GM23338 (cell line): Measurements from ENCODE around the gene CGB2. TPM values are rescaled to one million over a fixed set of nuclear protein-coding genes. Genes with fewer than 3 reads are reported as not detected.
"Not testable (repeated sequence)": the region's sequence is repeated elsewhere in the genome, so short reads cannot be mapped to it uniquely, and the experiment has no call there.

Experiments used
- ATAC-seq: fragments of 200-7000 bp; cut with Tn5 transposase; 3 replicates; pipeline ENCODE4 v1.9.1; 2020
- DNase-seq: peaks from one replicate; pipeline ENCODE4 v3.0.0-alpha.2; 2015; ENCODE audit warnings: low spot score
- H2AFZ ChIP-seq: fragments of 200-600 bp; sonication (generic); 2 replicates; pipeline ENCODE4 v1.8.0; 2016; ENCODE audit warnings: antibody characterized with exemption, mild to moderate bottlenecking, moderate library complexity
- H3F3A ChIP-seq: fragments of 200-600 bp; sonication (generic); replicated peaks from 2 replicates; pipeline ENCODE4 v1.8.0; 2017; ENCODE audit warnings: antibody characterized with exemption, mixed run types, low read depth
- H3K27ac ChIP-seq: fragments of 200-600 bp; sonication (generic); 2 replicates; pipeline ENCODE4 v1.6.1; 2016; ENCODE audit warnings: low read depth
- H3K27me3 ChIP-seq: fragments of 200-600 bp; sonication (generic); 2 replicates; pipeline ENCODE4 v1.8.0; 2016; ENCODE audit warnings: mild to moderate bottlenecking, mixed run types, moderate library complexity; ENCODE audit not compliant: insufficient read depth
- H3K36me3 ChIP-seq: fragments of 200-600 bp; sonication (generic); 2 replicates; pipeline ENCODE4 v1.8.0; 2016; ENCODE audit warnings: mild to moderate bottlenecking; ENCODE audit not compliant: insufficient read depth
- H3K4me1 ChIP-seq: fragments of 200-600 bp; sonication (generic); 2 replicates; pipeline ENCODE4 v1.8.0; 2016; ENCODE audit warnings: mild to moderate bottlenecking, moderate library complexity; ENCODE audit not compliant: insufficient read depth
- H3K4me2 ChIP-seq: fragments of 200-600 bp; sonication (generic); 2 replicates; pipeline ENCODE4 v1.7.1; 2017; ENCODE audit warnings: mixed run types
- H3K4me3 ChIP-seq: fragments of 200-600 bp; sonication (generic); 2 replicates; pipeline ENCODE4 v1.6.1; 2016; ENCODE audit warnings: mixed run types
- H3K79me2 ChIP-seq: fragments of 200-600 bp; sonication (generic); replicated peaks from 2 replicates; pipeline ENCODE4 v1.8.0; 2017; ENCODE audit warnings: mild to moderate bottlenecking; ENCODE audit not compliant: insufficient read depth
- H3K9me2 ChIP-seq: fragments of 200-600 bp; sonication (generic); 2 replicates; pipeline ENCODE4 v1.8.0; 2017; ENCODE audit not compliant: insufficient read depth
- H4K20me1 ChIP-seq: fragments of 200-600 bp; sonication (generic); replicated peaks from 2 replicates; pipeline ENCODE4 v1.8.0; 2017; ENCODE audit warnings: mild to moderate bottlenecking; ENCODE audit not compliant: insufficient read depth
- H3K27ac Mint-ChIP-seq: 2 replicates; pipeline ENCODE4 v1.8.0; 2020; ENCODE audit warnings: inconsistent platforms, mild to moderate bottlenecking, moderate library complexity, mixed read lengths
- H3K27me3 Mint-ChIP-seq: 3 replicates; pipeline ENCODE4 v1.8.0; 2022; ENCODE audit warnings: low read depth, mild to moderate bottlenecking, moderate library complexity, mixed read lengths, inconsistent platforms; ENCODE audit not compliant: insufficient read depth, poor library complexity
- H3K36me3 Mint-ChIP-seq: 3 replicates; pipeline ENCODE4 v1.8.0; 2021; ENCODE audit warnings: low read depth, mild to moderate bottlenecking, inconsistent platforms, moderate library complexity, mixed read lengths
- H3K4me1 Mint-ChIP-seq: 3 replicates; pipeline ENCODE4 v1.8.0; 2020; ENCODE audit warnings: mild to moderate bottlenecking, inconsistent platforms, mixed read lengths
- H3K4me3 Mint-ChIP-seq: 3 replicates; pipeline ENCODE4 v1.8.0; 2021; ENCODE audit warnings: moderate library complexity, mild to moderate bottlenecking, inconsistent platforms, mixed read lengths
- H3K9me3 Mint-ChIP-seq: 3 replicates; pipeline ENCODE4 v1.8.0; 2020; ENCODE audit warnings: moderate library complexity, mild to moderate bottlenecking, inconsistent platforms, mixed read lengths
- CREB1 ChIP-seq: fragments of 250-450 bp; sonication (Bioruptor Pico); IDR thresholded peaks from 2 replicates; pipeline ENCODE4 v1.5.0; 2020; ENCODE audit warnings: low read depth, mild to moderate bottlenecking, moderate library complexity
- CTCF ChIP-seq, 2 experiments: fragments of 200-600 bp in 1 of 2; sonication (generic) in 1 of 2; conservative IDR thresholded peaks; 2 replicates each; pipeline versions ENCODE4 v1.5.1 to v1.6.1; 2016 to 2017; ENCODE audit warnings: antibody characterized with exemption in 2 of 2, low read depth in 2 of 2, mild to moderate bottlenecking in 2 of 2, moderate library complexity in 1 of 2
- ETS1 ChIP-seq: IDR thresholded peaks from 2 replicates; pipeline ENCODE4 v1.6.1; 2016; ENCODE audit warnings: antibody characterized with exemption
- EZH2phosphoT487 ChIP-seq: fragments of 200-600 bp; sonication (generic); IDR thresholded peaks from one replicate; pipeline ENCODE4 v1.8.1; 2018; ENCODE audit warnings: antibody characterized with exemption; ENCODE audit not compliant: unreplicated experiment
- JUNB ChIP-seq: IDR thresholded peaks from one replicate; pipeline ENCODE4 v1.6.1; 2016; ENCODE audit warnings: antibody characterized with exemption; ENCODE audit not compliant: unreplicated experiment
- NANOG ChIP-seq: IDR thresholded peaks from 2 replicates; pipeline ENCODE4 v1.6.1; 2016; ENCODE audit warnings: antibody characterized with exemption, borderline replicate concordance
- REST ChIP-seq: IDR thresholded peaks from one replicate; pipeline ENCODE4 v1.6.1; 2018; ENCODE audit warnings: antibody characterized with exemption; ENCODE audit not compliant: unreplicated experiment
- STAT1 ChIP-seq: IDR thresholded peaks from one replicate; pipeline ENCODE4 v1.6.1; 2016; ENCODE audit warnings: antibody characterized with exemption; ENCODE audit not compliant: unreplicated experiment
- ZNF114 ChIP-seq: fragments of 250-450 bp; sonication (Bioruptor Pico); IDR thresholded peaks from 2 replicates; pipeline ENCODE4 v1.5.0; 2020; ENCODE audit warnings: mild to moderate bottlenecking, moderate library complexity
- ZNF331 ChIP-seq: fragments of 250-450 bp; sonication (Bioruptor Pico); IDR thresholded peaks from 2 replicates; pipeline ENCODE4 v1.5.0; 2020; ENCODE audit warnings: low read depth, mild to moderate bottlenecking, moderate library complexity
- ZNF462 ChIP-seq: fragments of 250-450 bp; sonication (Bioruptor Pico); IDR thresholded peaks from 2 replicates; pipeline ENCODE4 v1.5.0; 2020; ENCODE audit warnings: mild to moderate bottlenecking, moderate library complexity
- polyA plus RNA-seq: library from polyadenylated mRNA; unstranded; fragments of >200 nt; fragmentation: Nextera tagmentation; extraction: Ambion mirVana; gene quantifications from 2 replicates; pipeline ENCODE4 v1.2.1, GENCODE V29; 2016
- total RNA-seq: library from RNA; depleted of rRNA; stranded (reverse); fragments of >200 nt; shearing (Covaris generic); gene quantifications from 2 replicates; pipeline ENCODE4 v1.2.3, GENCODE V29; 2014

CGB2 gene
- total and polyA plus RNA-seq, 2 experiments from 2014 or later, result 0.57 TPM; not detected in 1

GRCh38 chr19:49042177-49042576 is 10.5 kb downstream of the CGB2 start:
- Histone ChIP-seq H3K4me3 (no peak overlapping the region), H3K79me2 (no peaks in the 10 kb centered on the region), H3K9me2 (no peaks in the 10 kb centered on the region), H4K20me1 (no peaks in the 10 kb centered on the region), H3K4me2 (no peak overlapping the region), H3K36me3 (no peaks in the 10 kb centered on the region), H2AFZ (no peak overlapping the region), H3K27ac (no peak overlapping the region), H3K27me3 (no peaks in the 10 kb centered on the region), H3K4me1 (no peaks in the 10 kb centered on the region), H3F3A (no peaks in the 10 kb centered on the region)
- Mint-ChIP-seq H3K4me3 (no peak overlapping the region; the same call in 2 of the 3 replicates), H3K4me1 (no peaks in the 10 kb centered on the region; the same call in 2 of the 3 replicates), H3K36me3 (no peaks in the 10 kb centered on the region), H3K27me3 (peaks cover 1% of the 10 kb centered on the region), H3K9me3 (no peaks in the 10 kb centered on the region), H3K27ac (no peak overlapping the region)
- TF ChIP-seq ZNF331, result no peak
- no peak for TF ChIP-seq REST
- no peak for TF ChIP-seq ZNF462
- no peak for TF ChIP-seq ZNF114 (CRISPR knock-in tag)
- TF ChIP-seq CREB1, result no peak
- no peak for TF ChIP-seq STAT1
- no peak for TF ChIP-seq CTCF (conservative IDR thresholded peaks at IDR 0.05; ENCODE audit: low read depth in 2 of 2)
- TF ChIP-seq JUNB, result no peak
- no peak for TF ChIP-seq EZH2phosphoT487
- TF ChIP-seq ETS1, result no peak
- no peak for TF ChIP-seq NANOG
- no peak for DNase-seq
- no peak for ATAC-seq

GRCh38 chr19:49042666-49043065 is 11.0 kb downstream of the CGB2 start:
- not testable (repeated sequence) for H3K9me3 Mint-ChIP-seq, H3K4me3 ChIP-seq, H4K20me1 ChIP-seq, H2AFZ ChIP-seq, H3K27ac ChIP-seq, ATAC-seq, H3K27ac Mint-ChIP-seq, H3F3A ChIP-seq, H3K79me2 ChIP-seq, H3K4me2 ChIP-seq, H3K4me3 Mint-ChIP-seq, H3K27me3 ChIP-seq, H3K4me1 ChIP-seq, H3K27me3 Mint-ChIP-seq, H3K4me1 Mint-ChIP-seq, DNase-seq, H3K36me3 ChIP-seq, H3K9me2 ChIP-seq, H3K36me3 Mint-ChIP-seq
